Esophagus muscularis mucosa (tissue), 4 donors: Measurements from ENCODE around the gene FAM47E. TPM values are rescaled to one million over a fixed set of nuclear protein-coding genes. Genes with fewer than 3 reads are reported as not detected.

ENCODE experiments used
- DNase-seq: peaks from one replicate; pipeline ENCODE4 v3.0.0-alpha.2; 2017; ENCODE audit errors: extremely low spot score
- H3K27ac ChIP-seq, 4 donors: fragments of 200-600 bp; sonication (generic); replicated peaks in 1 of 4; 1 replicate in 3 of 4; 2 replicates in 1 of 4; pipeline ENCODE4 v1.5.1; 2016 to 2019; ENCODE audit warnings: mild to moderate bottlenecking in 1 of 4
- H3K27me3 ChIP-seq, 4 donors: fragments of 200-600 bp; sonication (generic); one replicate each; pipeline versions ENCODE4 v1.5.1 to v1.6.0; 2016 to 2019
- H3K36me3 ChIP-seq, 4 donors: fragments of 200-600 bp; sonication (generic); one replicate each; pipeline ENCODE4 v1.5.1; 2016 to 2019
- H3K4me1 ChIP-seq, 4 donors: fragments of 200-600 bp; sonication (generic); one replicate each; pipeline ENCODE4 v1.5.1; 2016 to 2019
- H3K4me3 ChIP-seq, 4 donors: fragments of 200-600 bp; sonication (generic); 1 replicate in 2 of 4; 2 replicates in 2 of 4; pipeline ENCODE4 v1.5.1; 2016 to 2019; ENCODE audit warnings: mild to moderate bottlenecking in 4 of 4, moderate library complexity in 1 of 4
- H3K9me3 ChIP-seq, 4 donors: fragments of 200-600 bp; sonication (generic); 1 replicate in 3 of 4; 2 replicates in 1 of 4; pipeline ENCODE4 v1.5.1; 2016 to 2019
- EP300 ChIP-seq: sonication (generic); formaldehyde crosslinking; IDR thresholded peaks from one replicate; pipeline ENCODE4 v1.6.1; 2017; ENCODE audit warnings: antibody characterized with exemption
- POLR2A ChIP-seq: fragments of 450-650 bp; IDR thresholded peaks from one replicate; pipeline ENCODE4 v1.6.1; 2017; ENCODE audit warnings: antibody characterized with exemption, moderate library complexity, mild to moderate bottlenecking, low read depth
- POLR2AphosphoS5 ChIP-seq, 2 donors: sonication (generic); formaldehyde crosslinking; IDR thresholded peaks; one replicate each; pipeline ENCODE4 v1.6.1; 2017; ENCODE audit warnings: antibody characterized with exemption in 2 of 2
- WGBS: methylation state at CpG from one replicate; pipeline ENCODE4 v1.1.5; 2018; 5-methylcytosine and 5-hydroxymethylcytosine counted together
- intact Hi-C: fragments of 100-400 bp; cut with DNase I; formaldehyde crosslinking; loops from one replicate; pipeline ENCODE4 v1.15.1; 2023
- total RNA-seq, 4 donors: library from RNA; depleted of rRNA; stranded (reverse); fragments of >200 nt; gene quantifications; one replicate each; pipeline versions ENCODE4 v1.1.0 to v1.2.1, GENCODE V29; 2016
- TF ChIP-seq, protein P1 (sequence below), 3 experiments: fragments of 200-600 bp in 2 of 3; fragments of 450-650 bp in 1 of 3; sonication (generic) in 2 of 3; IDR thresholded peaks; one replicate each; pipeline ENCODE4 v1.5.1; 2017 to 2019; ENCODE audit warnings: antibody characterized with exemption in 3 of 3, mild to moderate bottlenecking in 2 of 3, moderate library complexity in 1 of 3

The FAM47E gene
- total RNA-seq, 4 donors from 2014 or later = 2.0 to 2.2 (median 2.1) TPM

DNA sequence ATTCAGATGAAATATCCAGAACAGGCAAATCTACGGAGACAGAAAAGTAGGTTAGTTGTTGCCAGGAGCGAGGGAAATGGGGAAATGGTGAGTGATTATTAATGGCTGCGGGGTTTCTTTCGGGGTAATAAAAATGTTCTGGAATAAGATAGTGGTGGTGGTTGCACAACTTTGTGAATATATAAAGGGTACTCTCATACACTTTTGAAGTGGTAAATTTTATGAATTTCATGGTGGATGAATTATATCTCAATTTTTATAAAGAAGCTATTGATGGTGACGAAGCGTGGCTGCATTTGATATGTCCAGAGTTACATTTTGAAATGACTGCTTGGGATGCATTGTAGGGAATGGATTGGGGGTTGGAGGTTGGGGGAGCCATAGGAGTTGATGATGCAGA, 16.3 kb downstream of the FAM47E start:
- Histone ChIP-seq H3K9me3 (no peaks in the 10 kb centered on the region), H3K36me3 (peaks cover 0 to 13% (median 3%) of the 10 kb centered on the region in 4 donors), H3K4me3 (no peak overlapping the region), H3K4me1 (no peaks in the 10 kb centered on the region), H3K27ac (no peak overlapping the region), H3K27me3 (no peaks in the 10 kb centered on the region)
- no peak for DNase-seq
- TF ChIP-seq POLR2A = no peak
- TF ChIP-seq POLR2AphosphoS5 (IDR thresholded peaks at IDR 0.05) = no peak
- TF ChIP-seq, protein P1, sequence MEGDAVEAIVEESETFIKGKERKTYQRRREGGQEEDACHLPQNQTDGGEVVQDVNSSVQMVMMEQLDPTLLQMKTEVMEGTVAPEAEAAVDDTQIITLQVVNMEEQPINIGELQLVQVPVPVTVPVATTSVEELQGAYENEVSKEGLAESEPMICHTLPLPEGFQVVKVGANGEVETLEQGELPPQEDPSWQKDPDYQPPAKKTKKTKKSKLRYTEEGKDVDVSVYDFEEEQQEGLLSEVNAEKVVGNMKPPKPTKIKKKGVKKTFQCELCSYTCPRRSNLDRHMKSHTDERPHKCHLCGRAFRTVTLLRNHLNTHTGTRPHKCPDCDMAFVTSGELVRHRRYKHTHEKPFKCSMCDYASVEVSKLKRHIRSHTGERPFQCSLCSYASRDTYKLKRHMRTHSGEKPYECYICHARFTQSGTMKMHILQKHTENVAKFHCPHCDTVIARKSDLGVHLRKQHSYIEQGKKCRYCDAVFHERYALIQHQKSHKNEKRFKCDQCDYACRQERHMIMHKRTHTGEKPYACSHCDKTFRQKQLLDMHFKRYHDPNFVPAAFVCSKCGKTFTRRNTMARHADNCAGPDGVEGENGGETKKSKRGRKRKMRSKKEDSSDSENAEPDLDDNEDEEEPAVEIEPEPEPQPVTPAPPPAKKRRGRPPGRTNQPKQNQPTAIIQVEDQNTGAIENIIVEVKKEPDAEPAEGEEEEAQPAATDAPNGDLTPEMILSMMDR (IDR thresholded peaks at IDR 0.05) = no peak
- TF ChIP-seq EP300 = no peak
- 93% methylated on average over 6 of the region's 6 CpGs for WGBS
- intact Hi-C loops = no loop called here

DNA sequence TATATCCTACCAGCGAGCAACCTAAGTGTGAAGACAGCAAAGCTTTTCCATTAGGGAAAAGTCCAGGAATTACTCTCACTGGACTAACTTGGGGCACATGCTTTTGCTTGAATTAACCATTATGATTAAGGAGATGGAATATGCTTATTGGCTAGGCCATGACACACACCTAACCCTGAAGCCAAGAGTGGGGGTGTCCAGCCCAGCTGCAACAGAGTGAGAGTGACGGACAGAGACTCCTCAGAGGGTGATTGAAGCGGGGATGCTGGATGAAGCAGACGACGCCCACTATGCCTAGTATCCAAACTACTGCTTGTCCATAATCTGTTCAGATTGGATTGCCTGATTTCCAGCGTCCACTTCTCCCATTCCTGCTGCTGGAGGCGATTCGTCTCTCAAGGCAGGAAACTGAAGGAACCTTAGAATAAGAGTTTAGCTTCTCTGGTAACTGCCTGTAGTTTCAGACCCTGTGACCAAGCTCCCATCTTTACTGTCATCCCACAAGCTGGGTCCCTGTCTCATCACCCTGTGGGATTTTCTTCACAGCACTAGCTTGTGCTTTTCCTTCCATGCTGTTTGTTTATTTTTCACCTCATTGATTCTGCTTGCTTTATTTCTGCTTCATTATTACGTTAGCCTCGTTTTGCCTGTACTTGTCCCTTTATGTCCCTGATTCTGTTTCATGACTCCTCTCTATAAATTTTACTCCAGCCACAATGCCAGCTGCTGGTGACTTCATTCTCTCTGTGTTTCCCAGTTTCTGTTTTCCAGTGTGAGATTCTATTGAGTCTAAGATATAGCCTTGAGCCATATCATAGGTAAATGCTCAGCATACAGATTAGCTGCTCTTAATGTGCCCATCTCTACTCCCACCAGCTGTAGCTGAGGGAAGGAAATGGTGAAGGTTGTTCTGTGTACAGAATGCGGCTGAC, 19.0 kb downstream of the FAM47E start:
- 88% methylated on average over 11 of the region's 11 CpGs for WGBS
- H3K9me3 ChIP-seq = no peaks in the 10 kb centered on the region
- no peaks in the 10 kb centered on the region for H3K4me1 ChIP-seq
- H3K36me3 ChIP-seq = peaks cover 0 to 6% (median 3%) of the 10 kb centered on the region in 4 donors
- TF ChIP-seq EP300 = no peak
- TF ChIP-seq POLR2A = no peak
- no peak for TF ChIP-seq POLR2AphosphoS5 (IDR thresholded peaks at IDR 0.05)
- TF ChIP-seq, protein P1 (IDR thresholded peaks at IDR 0.05) = no peak
- no peak overlapping the region for H3K27ac ChIP-seq
- H3K27me3 ChIP-seq = no peaks in the 10 kb centered on the region
- no peak for DNase-seq
- intact Hi-C loops = no loop called here
- no peak overlapping the region for H3K4me3 ChIP-seq

DNA sequence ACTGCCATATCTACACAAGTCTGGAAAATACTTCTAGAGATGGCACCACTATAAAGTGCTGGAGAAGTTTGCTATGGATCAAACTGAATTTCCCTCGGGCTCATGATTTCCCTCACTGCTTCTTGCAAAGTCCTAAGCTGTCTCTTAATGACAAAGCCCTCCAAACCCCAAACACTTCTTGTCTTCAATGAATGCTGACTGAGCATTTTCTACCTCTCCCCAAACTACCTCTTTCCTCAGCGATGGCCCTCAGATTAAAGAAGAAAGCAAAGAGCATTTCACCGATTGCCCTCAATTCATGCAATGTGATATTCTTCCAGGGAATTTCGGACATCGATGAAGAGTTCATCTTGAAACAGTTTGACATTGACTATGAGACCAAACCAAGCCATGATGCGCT, 19.7 kb downstream of the FAM47E start:
- Histone ChIP-seq H3K4me1 (no peaks in the 10 kb centered on the region), H3K36me3 (peaks cover 0 to 3% (median 0%) of the 10 kb centered on the region in 4 donors), H3K27ac (no peak overlapping the region), H3K9me3 (no peaks in the 10 kb centered on the region), H3K4me3 (no peak overlapping the region), H3K27me3 (no peaks in the 10 kb centered on the region)
- no peak for TF ChIP-seq POLR2AphosphoS5 (IDR thresholded peaks at IDR 0.05)
- TF ChIP-seq, protein P1 (IDR thresholded peaks at IDR 0.05) = no peak
- TF ChIP-seq POLR2A = no peak
- no peak for TF ChIP-seq EP300
- no peak for DNase-seq
- 95% methylated on average over 6 of the region's 6 CpGs for WGBS
- intact Hi-C loops = no loop called here

DNA sequence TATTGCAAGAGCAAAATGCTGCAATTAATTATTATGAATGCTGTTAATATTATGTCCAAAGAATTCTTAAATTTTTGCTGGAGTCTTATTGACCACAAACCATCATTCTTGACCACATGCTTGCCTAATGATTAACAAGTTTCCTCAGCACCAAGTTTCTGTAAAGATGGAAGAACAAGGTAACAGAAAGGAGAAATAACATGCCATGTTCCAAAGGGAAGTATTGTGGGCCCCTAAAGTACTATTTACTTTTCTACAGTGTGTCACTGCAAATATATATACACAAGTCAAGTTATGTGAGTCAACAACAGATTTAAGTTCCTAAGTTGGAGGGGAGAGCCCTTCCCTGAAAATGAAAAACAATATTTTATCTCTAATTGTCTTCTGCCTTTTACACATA, 20.6 kb downstream of the FAM47E start:
- no peak overlapping the region for H3K27ac ChIP-seq
- no peaks in the 10 kb centered on the region for H3K27me3 ChIP-seq
- H3K4me3 ChIP-seq = no peak overlapping the region
- H3K4me1 ChIP-seq = no peaks in the 10 kb centered on the region
- intact Hi-C loops = no loop called here
- DNase-seq = no peak
- TF ChIP-seq POLR2AphosphoS5 (IDR thresholded peaks at IDR 0.05) (no peak), POLR2A (no peak), EP300 (no peak)
- TF ChIP-seq, protein P1 (IDR thresholded peaks at IDR 0.05) = no peak
- H3K9me3 ChIP-seq = no peaks in the 10 kb centered on the region
- no peaks in the 10 kb centered on the region for H3K36me3 ChIP-seq
